GM18499 (cell line): ENCODE results near the gene COL4A6.

Experiments used
- ATAC-seq: cut with Tn5 transposase; IDR thresholded peaks from one replicate; pipeline ENCODE4 v1.9.1; 2021; ENCODE audit warnings: moderate number of reproducible peaks; ENCODE audit not compliant: insufficient read depth, unreplicated experiment

Gene COL4A6

GRCh38 chrX:108223585-108223984, 214.6 kb downstream of the COL4A6 start:
- ATAC-seq = no peak

- ATAC-seq = no peak
These were observed 216.8 kb downstream of the COL4A6 start for GRCh38 chrX:108221301-108221864.

- no peak for ATAC-seq
These were observed 218.1 kb downstream of the COL4A6 start for GRCh38 chrX:108219949-108220601.

GRCh38 chrX:108217876-108218275, 220.3 kb downstream of the COL4A6 start:
- no peak for ATAC-seq

GRCh38 chrX:108216919-108217571, 221.2 kb downstream of the COL4A6 start:
- no peak for ATAC-seq

GRCh38 chrX:108216405-108216804, 221.8 kb downstream of the COL4A6 start:
- no peak for ATAC-seq

- ATAC-seq = no peak
These were observed 226.9 kb downstream of the COL4A6 start for GRCh38 chrX:108211301-108211700.

- no peak for ATAC-seq
These were observed 229.1 kb downstream of the COL4A6 start for GRCh38 chrX:108209006-108209554.

- no peak for ATAC-seq
These were observed 234.7 kb downstream of the COL4A6 start for GRCh38 chrX:108203540-108203939.

GRCh38 chrX:108199691-108200090, 238.5 kb downstream of the COL4A6 start:
- ATAC-seq = no peak

- ATAC-seq = no peak
These were observed 239.2 kb downstream of the COL4A6 start for GRCh38 chrX:108199041-108199440.

- no peak for ATAC-seq
These were observed 239.8 kb downstream of the COL4A6 start for GRCh38 chrX:108198420-108198819.

- no peak for ATAC-seq
These were observed 251.4 kb downstream of the COL4A6 start for GRCh38 chrX:108186811-108187210.

- no peak for ATAC-seq
These were observed 260.1 kb downstream of the COL4A6 start for GRCh38 chrX:108178143-108178498.

GRCh38 chrX:108177351-108178142, 260.7 kb downstream of the COL4A6 start:
- ATAC-seq = no peak

GRCh38 chrX:108173874-108174273, 264.3 kb downstream of the COL4A6 start:
- ATAC-seq = no peak

GRCh38 chrX:108171671-108172070, 266.6 kb downstream of the COL4A6 start:
- no peak for ATAC-seq

GRCh38 chrX:108169768-108170167, 268.5 kb downstream of the COL4A6 start:
- no peak for ATAC-seq

GRCh38 chrX:108168961-108169740, 269.1 kb downstream of the COL4A6 start:
- no peak for ATAC-seq
